ENCODE data around the gene SIMC1.

DNA sequence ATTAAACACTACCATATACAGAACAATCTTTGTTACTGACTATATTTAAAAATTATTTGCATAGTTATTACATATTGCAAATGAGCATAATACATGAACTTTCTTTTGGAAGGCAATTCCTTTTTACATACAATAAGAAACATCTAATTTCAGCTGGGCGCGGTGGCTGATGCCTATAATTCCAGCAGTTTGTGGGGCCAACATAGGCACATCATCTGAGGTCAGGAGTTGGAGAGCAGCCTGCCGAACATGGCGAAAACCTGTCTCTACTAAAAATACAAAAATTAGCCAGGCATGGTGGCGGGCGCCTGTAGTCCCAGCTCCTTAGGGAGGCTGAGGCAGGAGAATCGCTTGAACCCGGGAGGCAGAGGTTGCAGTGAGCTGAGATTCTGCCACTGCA lies 36.4 kb upstream of the SIMC1 start:
- TF ChIP-seq, protein P1, sequence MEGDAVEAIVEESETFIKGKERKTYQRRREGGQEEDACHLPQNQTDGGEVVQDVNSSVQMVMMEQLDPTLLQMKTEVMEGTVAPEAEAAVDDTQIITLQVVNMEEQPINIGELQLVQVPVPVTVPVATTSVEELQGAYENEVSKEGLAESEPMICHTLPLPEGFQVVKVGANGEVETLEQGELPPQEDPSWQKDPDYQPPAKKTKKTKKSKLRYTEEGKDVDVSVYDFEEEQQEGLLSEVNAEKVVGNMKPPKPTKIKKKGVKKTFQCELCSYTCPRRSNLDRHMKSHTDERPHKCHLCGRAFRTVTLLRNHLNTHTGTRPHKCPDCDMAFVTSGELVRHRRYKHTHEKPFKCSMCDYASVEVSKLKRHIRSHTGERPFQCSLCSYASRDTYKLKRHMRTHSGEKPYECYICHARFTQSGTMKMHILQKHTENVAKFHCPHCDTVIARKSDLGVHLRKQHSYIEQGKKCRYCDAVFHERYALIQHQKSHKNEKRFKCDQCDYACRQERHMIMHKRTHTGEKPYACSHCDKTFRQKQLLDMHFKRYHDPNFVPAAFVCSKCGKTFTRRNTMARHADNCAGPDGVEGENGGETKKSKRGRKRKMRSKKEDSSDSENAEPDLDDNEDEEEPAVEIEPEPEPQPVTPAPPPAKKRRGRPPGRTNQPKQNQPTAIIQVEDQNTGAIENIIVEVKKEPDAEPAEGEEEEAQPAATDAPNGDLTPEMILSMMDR (IDR thresholded peaks at IDR 0.05; ENCODE audit: insufficient read depth, low read length, poor library complexity, severe bottlenecking): no peak
- no peak for TF ChIP-seq EZH2phosphoT487 (conservative IDR thresholded peaks at IDR 0.05; ENCODE audit: low read length)
